Right lobe of liver (tissue), 4 donors: Measurements from ENCODE around the gene CTDSP2.

Source experiments
- POLR2A ChIP-seq: fragments of 450-650 bp; IDR thresholded peaks from one replicate; pipeline ENCODE4 v1.6.1; 2017; ENCODE audit warnings: antibody characterized with exemption, mild to moderate bottlenecking
- TF ChIP-seq, protein P1 (sequence below), 4 donors: fragments of 200-600 bp in 3 of 4; fragments of 450-650 bp in 1 of 4; IDR thresholded peaks; one replicate each; pipeline versions ENCODE4 v1.5.1 to v1.8.0; 2016 to 2022; ENCODE audit warnings: antibody characterized with exemption in 4 of 4, mild to moderate bottlenecking in 2 of 4
- donor health status: DM: no; HTN: no; CAD: no.
- donor health status: DM: no; HTN: no; CAD: no.
- donor health status: DM: no; HTN: yes; CAD: no.

DNA sequence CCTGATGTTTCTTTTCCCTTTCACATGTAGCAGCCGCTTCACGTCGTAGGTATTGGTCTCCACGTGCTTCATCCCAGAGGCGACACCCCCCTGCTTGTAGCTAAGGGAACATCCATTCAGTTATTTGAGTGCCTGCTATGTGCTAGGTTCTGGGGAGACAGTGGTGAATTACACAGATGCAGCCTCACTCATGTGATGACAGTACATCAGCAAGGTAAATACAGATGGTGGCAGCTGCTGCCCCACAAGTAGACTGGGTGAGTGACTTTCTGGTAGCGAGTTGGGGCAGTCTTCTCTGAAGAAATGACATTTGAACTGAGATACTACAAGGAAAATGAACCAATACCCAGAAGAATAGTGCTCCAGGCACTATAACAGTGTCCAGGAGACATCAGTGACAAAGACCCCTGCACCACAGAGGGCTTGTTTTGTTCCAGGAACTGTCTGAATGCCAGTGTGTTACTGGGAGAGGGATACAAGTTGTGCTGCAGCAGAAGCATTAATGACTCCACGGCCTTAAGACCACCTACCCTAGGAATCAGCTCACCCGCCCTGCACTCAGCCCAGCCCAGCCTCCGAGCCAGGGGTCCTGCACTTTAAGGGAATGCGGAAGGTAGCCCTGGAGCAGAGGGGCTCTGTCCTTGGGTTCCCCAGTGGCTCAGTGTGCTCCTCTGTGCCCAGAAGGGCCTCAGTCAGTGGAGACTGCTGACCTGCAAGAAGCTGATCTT is 35.3 kb downstream of the CTDSP2 start:
- TF ChIP-seq, protein P1, sequence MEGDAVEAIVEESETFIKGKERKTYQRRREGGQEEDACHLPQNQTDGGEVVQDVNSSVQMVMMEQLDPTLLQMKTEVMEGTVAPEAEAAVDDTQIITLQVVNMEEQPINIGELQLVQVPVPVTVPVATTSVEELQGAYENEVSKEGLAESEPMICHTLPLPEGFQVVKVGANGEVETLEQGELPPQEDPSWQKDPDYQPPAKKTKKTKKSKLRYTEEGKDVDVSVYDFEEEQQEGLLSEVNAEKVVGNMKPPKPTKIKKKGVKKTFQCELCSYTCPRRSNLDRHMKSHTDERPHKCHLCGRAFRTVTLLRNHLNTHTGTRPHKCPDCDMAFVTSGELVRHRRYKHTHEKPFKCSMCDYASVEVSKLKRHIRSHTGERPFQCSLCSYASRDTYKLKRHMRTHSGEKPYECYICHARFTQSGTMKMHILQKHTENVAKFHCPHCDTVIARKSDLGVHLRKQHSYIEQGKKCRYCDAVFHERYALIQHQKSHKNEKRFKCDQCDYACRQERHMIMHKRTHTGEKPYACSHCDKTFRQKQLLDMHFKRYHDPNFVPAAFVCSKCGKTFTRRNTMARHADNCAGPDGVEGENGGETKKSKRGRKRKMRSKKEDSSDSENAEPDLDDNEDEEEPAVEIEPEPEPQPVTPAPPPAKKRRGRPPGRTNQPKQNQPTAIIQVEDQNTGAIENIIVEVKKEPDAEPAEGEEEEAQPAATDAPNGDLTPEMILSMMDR (IDR thresholded peaks at IDR 0.05): no peak
- no peak for TF ChIP-seq POLR2A
